ENCODE data around the gene KIR3DL1.

- TF ChIP-seq EZH2 (optimal IDR thresholded peaks at IDR 0.05; ENCODE audit: low read depth, low read length) (no peak), CTCF (IDR thresholded peaks at IDR 0.05; ENCODE audit: low read length) (no peak)
Observed at GRCh38 chr19:54791476-54791875, 24.8 kb upstream of the KIR3DL1 start.
